Stimulated activated CD4-positive, alpha-beta T cell treated with anti-CD3 and anti-CD28 coated beads, Interleukin-2, amount 100 ng/mL, for 48 hours (primary cell): Measurements from ENCODE around the gene RAD51AP1.
A peak's percentile ranks its signal among the peaks of the same experiment; 100 is the strongest.
"Not testable (repeated sequence)": the region's sequence is repeated elsewhere in the genome, so short reads cannot be mapped to it uniquely, and the experiment has no call there.

ENCODE experiments used
- DNase-seq, 2 donors: peaks; one replicate each; pipeline ENCODE4 v3.0.0-alpha.2; 2020

Gene RAD51AP1

GRCh38 chr12:4538207-4539160, at the start of gene RAD51AP1:
TSS of gene RAD51AP1 (plus strand) at chr12:4538890. CDS start at chr12:4538940, 50 bp downstream.
- peak; percentile 88 to 89 for DNase-seq

GRCh38 chr12:4489556-4489955, 49.1 kb upstream of the RAD51AP1 start:
- DNase-seq: no peak

GRCh38 chr12:4490973-4491372, 47.7 kb upstream of the RAD51AP1 start:
- DNase-seq: no peak

GRCh38 chr12:4496145-4496838, 42.4 kb upstream of the RAD51AP1 start:
- DNase-seq: no peak

GRCh38 chr12:4499186-4499585, 39.5 kb upstream of the RAD51AP1 start:
- DNase-seq: no peak

GRCh38 chr12:4505376-4505986, 33.2 kb upstream of the RAD51AP1 start:
- DNase-seq: no peak

- no peak for DNase-seq
These were observed 32.3 kb upstream of the RAD51AP1 start for GRCh38 chr12:4506430-4506829.

GRCh38 chr12:4506870-4507269, 31.8 kb upstream of the RAD51AP1 start:
- DNase-seq: no peak

GRCh38 chr12:4508503-4508902, 30.2 kb upstream of the RAD51AP1 start:
- not testable (repeated sequence) for DNase-seq

GRCh38 chr12:4509269-4509668, 29.4 kb upstream of the RAD51AP1 start:
- DNase-seq: not testable (repeated sequence)

- no peak for DNase-seq
These were observed 20.5 kb upstream of the RAD51AP1 start for GRCh38 chr12:4518106-4518728.

- DNase-seq: not testable (repeated sequence)
These were observed 15.2 kb upstream of the RAD51AP1 start for GRCh38 chr12:4523443-4523842.

GRCh38 chr12:4526923-4527546, 11.7 kb upstream of the RAD51AP1 start:
- no peak for DNase-seq

- no peak for DNase-seq
These were observed 8.5 kb upstream of the RAD51AP1 start for GRCh38 chr12:4530160-4530559.

GRCh38 chr12:4530982-4531586, 7.6 kb upstream of the RAD51AP1 start:
- no peak for DNase-seq

- no peak for DNase-seq
These were observed 3.6 kb upstream of the RAD51AP1 start for GRCh38 chr12:4535092-4535491.

- DNase-seq: no peak
These were observed 2.8 kb upstream of the RAD51AP1 start for GRCh38 chr12:4535871-4536270.

GRCh38 chr12:4539167-4539870, 629 bp downstream of the RAD51AP1 start:
- no peak for DNase-seq

- no peak for DNase-seq
These were observed 1.5 kb downstream of the RAD51AP1 start for GRCh38 chr12:4540170-4540569.

GRCh38 chr12:4540638-4541037, 1.9 kb downstream of the RAD51AP1 start:
- DNase-seq: no peak

GRCh38 chr12:4545195-4545594, 6.5 kb downstream of the RAD51AP1 start:
- DNase-seq: no peak
